HepG2 (cell line): Measurements from ENCODE around the gene CCN2. TPM values are rescaled to one million over a fixed set of nuclear protein-coding genes. Genes with fewer than 3 reads are reported as not detected.
A peak's percentile ranks its signal among the peaks of the same experiment; 100 is the strongest.
"Not testable (repeated sequence)": the region's sequence is repeated elsewhere in the genome, so short reads cannot be mapped to it uniquely, and the experiment has no call there.

Source experiments
- ATAC-seq: fragments of 200-7000 bp; cut with Tn5 transposase; 3 replicates; pipeline ENCODE4 v1.9.1; 2020; ENCODE audit warnings: mild to moderate bottlenecking, moderate library complexity
- BruUV-seq: library from RNA; stranded (reverse); fragments of 400-500 nt; replicated peaks from 2 replicates; lab custom pipeline; 2021; lab: Mats Ljungman, UMichigan
- CTCF ChIA-PET: fragments of 300-600 bp; formaldehyde crosslinking; extraction: SDS; loops from one replicate; lab custom pipeline; 2021; ENCODE audit warnings: low total read pairs, inconsistent platforms, low intra/inter-chr PET ratio; lab: Yijun Ruan, JAX
- POLR2A ChIA-PET: fragments of 350-600 bp; sonication (Branson Sonifier 250); formaldehyde crosslinking; loops from one replicate; lab custom pipeline; 2020; ENCODE audit warnings: antibody characterized with exemption, inconsistent platforms; lab: Yijun Ruan, JAX
- DNase-seq: peaks from one replicate; pipeline ENCODE4 v3.0.0-alpha.2; 2015; ENCODE audit warnings: low spot score
- FAIRE-seq: peaks from 3 replicates; lab custom pipeline; 2011; peaks lifted over from hg19 to GRCh38; lab: Jason Lieb, UNC
- H2AFZ ChIP-seq: one replicate; pipeline ENCODE4 v1.6.1; 2011; ENCODE audit warnings: low read length, inconsistent platforms
- H3K27ac ChIP-seq: fragments of 300-600 bp; 3 replicates; pipeline ENCODE4 v1.8.0; 2011; ENCODE audit warnings: mixed run types, mild to moderate bottlenecking, mixed read lengths, low read length, inconsistent platforms; ENCODE audit not compliant: insufficient read depth; ENCODE audit errors: extremely low read length
- H3K27me3 ChIP-seq, 2 experiments: fragments of 200-600 bp in 1 of 2; 2 replicates in 1 of 2; 3 replicates in 1 of 2; pipeline versions ENCODE4 v1.6.0 to v1.8.0; 2011; ENCODE audit warnings: low read length in 2 of 2, mild to moderate bottlenecking in 2 of 2, moderate library complexity in 2 of 2, inconsistent platforms in 1 of 2; ENCODE audit not compliant: insufficient read depth in 2 of 2, control insufficient read depth in 1 of 2
- H3K36me3 ChIP-seq, 2 experiments: fragments of 200-600 bp in 1 of 2; replicated peaks in 1 of 2; 2 replicates in 1 of 2; 3 replicates in 1 of 2; pipeline versions ENCODE4 v1.5.1 to v1.8.0; 2011; ENCODE audit warnings: low read length in 2 of 2, inconsistent platforms in 1 of 2; ENCODE audit not compliant: insufficient read depth in 2 of 2, control insufficient read depth in 1 of 2
- H3K4me1 ChIP-seq: 2 replicates; pipeline ENCODE4 v1.5.1; 2012; ENCODE audit warnings: low read length, inconsistent platforms; ENCODE audit not compliant: insufficient read depth
- H3K4me2 ChIP-seq: 2 replicates; pipeline ENCODE4 v1.6.0; 2011; ENCODE audit warnings: low read depth, low read length, inconsistent platforms
- H3K4me3 ChIP-seq, 3 experiments: fragments of 200-600 bp in 1 of 3; sonication (generic), shearing (Covaris generic) in 1 of 3; replicated peaks in 1 of 3; 2 replicates each; pipeline ENCODE4 v1.5.1; 2011 to 2016; ENCODE audit warnings: low read length in 3 of 3, inconsistent platforms in 2 of 3, low read depth in 2 of 3, mild to moderate bottlenecking in 2 of 3, control low read depth in 1 of 3, mixed read lengths in 1 of 3; ENCODE audit not compliant: insufficient read depth in 1 of 3
- H3K79me2 ChIP-seq: one replicate; pipeline ENCODE4 v1.6.1; 2011; ENCODE audit warnings: low read length, inconsistent platforms; ENCODE audit not compliant: insufficient read depth
- H3K9ac ChIP-seq: 2 replicates; pipeline ENCODE4 v1.6.0; 2011; ENCODE audit warnings: mild to moderate bottlenecking, low read depth, low read length, inconsistent platforms; ENCODE audit not compliant: insufficient read depth
- H3K9me3 ChIP-seq: 2 replicates; pipeline ENCODE4 v1.5.1; 2012; ENCODE audit warnings: mild to moderate bottlenecking, low read length
- H4K20me1 ChIP-seq: 2 replicates; pipeline ENCODE4 v1.6.0; 2011; ENCODE audit warnings: inconsistent platforms, mild to moderate bottlenecking, low read length, moderate library complexity; ENCODE audit not compliant: insufficient read depth
- FOXA3 ChIP-seq: IDR thresholded peaks from 2 replicates; pipeline ENCODE4 v1.6.1; 2016; ENCODE audit warnings: missing genetic modification reagents, missing compliant biosample characterization
- MEIS2 ChIP-seq: sonication (generic); formaldehyde crosslinking; IDR thresholded peaks from 2 replicates; pipeline ENCODE4 v1.9.0; 2021; ENCODE audit warnings: mild to moderate bottlenecking, missing genetic modification reagents
- NR2F6 ChIP-seq, 2 experiments: IDR thresholded peaks; 2 replicates each; pipeline ENCODE4 v1.6.1; 2016; ENCODE audit warnings: antibody characterized with exemption in 1 of 2, mild to moderate bottlenecking in 1 of 2
- SP140L ChIP-seq: sonication (generic); formaldehyde crosslinking; IDR thresholded peaks from 2 replicates; pipeline ENCODE4 v1.4.0; 2020; ENCODE audit warnings: missing genetic modification reagents, borderline replicate concordance
- TEAD3 ChIP-seq: optimal IDR thresholded peaks from 2 replicates; pipeline ENCODE3; 2016; ENCODE audit warnings: borderline replicate concordance
- ZNF124 ChIP-seq: sonication (generic); formaldehyde crosslinking; IDR thresholded peaks from 2 replicates; pipeline ENCODE4 v1.4.0; 2020; ENCODE audit warnings: missing genetic modification reagents
- ZNF678 ChIP-seq: sonication (generic); formaldehyde crosslinking; IDR thresholded peaks from 2 replicates; pipeline ENCODE4 v1.4.0; 2020; ENCODE audit warnings: mild to moderate bottlenecking, missing genetic modification reagents
- ZSCAN31 ChIP-seq: sonication (generic); formaldehyde crosslinking; IDR thresholded peaks from 2 replicates; pipeline ENCODE4 v1.5.0; 2020; ENCODE audit warnings: low read depth, mild to moderate bottlenecking, missing genetic modification reagents
- WGBS: methylation state at CpG from one replicate; pipeline ENCODE4 v1.1.6; 2017; ENCODE audit warnings: low lambda C conversion rate; 5-methylcytosine and 5-hydroxymethylcytosine counted together
- in situ Hi-C: cut with HindIII; loops from 2 replicates; pipeline ENCODE4 v1.10.0; 2017; ENCODE audit warnings: low pct_unique_long_range_greater_than_20kb; ENCODE audit not compliant: extremely low pct_ligation_motif_present
- intact Hi-C: fragments of 100-400 bp; cut with micrococcal nuclease; formaldehyde crosslinking; loops from one replicate; pipeline ENCODE4 v1.10.0; 2022; ENCODE audit not compliant: unreplicated experiment
- polyA plus RNA-seq, 8 experiments: library from polyadenylated mRNA; depleted of rRNA in 3 of 8; stranded (reverse) in 7 of 8; unstranded in 1 of 8; fragments of >200 nt; fragmentation: Illumina TruSeq in 4 of 8; extraction: Trizol in 4 of 8; gene quantifications; 2 replicates each; pipeline versions ENCODE4 v1.2.1 to v1.2.3, GENCODE V29; 2011 to 2016; ENCODE audit warnings: low read depth in 4 of 8, missing spikeins in 1 of 8, mixed read lengths in 1 of 8; ENCODE audit not compliant: insufficient read depth in 1 of 8
- total RNA-seq, 5 experiments: library from RNA; depleted of rRNA; stranded (reverse); fragments of >200 nt; fragmentation: Illumina TruSeq; extraction: Trizol; gene quantifications; 2 replicates each; pipeline ENCODE4 v1.2.3, GENCODE V29; 2016; ENCODE audit warnings: low read depth in 1 of 5
- TF ChIP-seq, protein P1 (sequence below), 2 experiments: sonication (generic) in 1 of 2; formaldehyde crosslinking in 1 of 2; IDR thresholded peaks; 2 replicates each; pipeline versions ENCODE4 v1.4.0 to v1.6.1; 2018 to 2020; ENCODE audit warnings: missing genetic modification reagents in 2 of 2, borderline replicate concordance in 1 of 2, low read depth in 1 of 2, mild to moderate bottlenecking in 1 of 2, missing biosample characterization in 1 of 2
- TF ChIP-seq, protein P2 (sequence below): sonication (generic); formaldehyde crosslinking; IDR thresholded peaks from 2 replicates; pipeline ENCODE4 v1.5.0; 2020; ENCODE audit warnings: mild to moderate bottlenecking, missing genetic modification reagents, moderate library complexity

Gene CCN2
- total and polyA plus RNA-seq, 2 of the 13 experiments (the other 11 are each of a cell fraction or from before 2014, with no cell fraction given) = 34.7 to 316 TPM

DNA sequence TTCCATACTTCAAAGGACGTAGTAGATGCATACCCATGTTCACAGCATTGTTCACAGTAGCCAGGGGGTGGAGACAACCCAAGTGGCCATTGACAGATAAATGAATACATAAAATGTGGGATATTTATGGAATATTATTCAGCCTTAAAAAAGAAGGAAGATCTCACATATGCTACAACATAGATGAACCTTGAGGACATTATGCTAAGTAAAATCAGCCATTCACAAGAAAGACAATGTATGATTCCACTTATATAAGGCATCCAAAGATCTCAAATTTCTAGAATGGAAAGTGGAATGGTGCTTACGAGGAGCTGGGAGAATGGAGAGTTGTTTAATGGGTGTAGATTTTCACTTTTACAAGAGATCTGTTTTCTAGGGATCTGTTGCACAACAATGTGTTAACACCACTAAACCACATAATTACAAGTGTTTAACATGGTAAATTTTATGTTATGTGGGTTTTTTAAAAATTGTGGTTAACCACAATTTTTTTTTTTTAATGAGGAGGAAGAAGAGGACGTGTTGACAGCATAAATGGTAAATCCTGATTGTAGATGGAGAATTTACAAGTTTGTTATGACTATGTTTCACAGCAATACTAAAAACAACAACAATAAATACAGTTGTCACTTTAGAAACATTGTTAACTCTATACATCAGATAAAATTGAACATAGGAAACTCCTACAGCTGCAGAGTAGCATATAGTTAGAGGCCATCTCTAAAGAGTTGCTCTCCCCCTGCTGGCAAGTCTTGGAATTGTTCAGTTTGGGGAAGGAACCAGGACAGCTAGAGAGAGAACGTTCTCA is 41.6 kb downstream of the CCN2 start (continued):
- TF ChIP-seq ZSCAN31 (CRISPR knock-in tag) (no peak), FOXA3 (CRISPR knock-in tag) (peak; percentile 9; the same call in 1 of the 2 replicates), NR2F6 (IDR thresholded peaks at IDR 0.05) (0 out of 2 replicates have a peak, but pooled peaks have one; percentile 17), NR2F6 (CRISPR knock-in tag; IDR thresholded peaks at IDR 0.05) (no peak), TEAD3 (no peak), SP140L (CRISPR knock-in tag) (0 out of 2 replicates have a peak, but pooled peaks have one; percentile 76), ZNF124 (CRISPR knock-in tag) (peak; percentile 56; the same call in 1 of the 2 replicates), MEIS2 (no peak), ZNF678 (CRISPR knock-in tag) (no peak)
- TF ChIP-seq, protein P1, sequence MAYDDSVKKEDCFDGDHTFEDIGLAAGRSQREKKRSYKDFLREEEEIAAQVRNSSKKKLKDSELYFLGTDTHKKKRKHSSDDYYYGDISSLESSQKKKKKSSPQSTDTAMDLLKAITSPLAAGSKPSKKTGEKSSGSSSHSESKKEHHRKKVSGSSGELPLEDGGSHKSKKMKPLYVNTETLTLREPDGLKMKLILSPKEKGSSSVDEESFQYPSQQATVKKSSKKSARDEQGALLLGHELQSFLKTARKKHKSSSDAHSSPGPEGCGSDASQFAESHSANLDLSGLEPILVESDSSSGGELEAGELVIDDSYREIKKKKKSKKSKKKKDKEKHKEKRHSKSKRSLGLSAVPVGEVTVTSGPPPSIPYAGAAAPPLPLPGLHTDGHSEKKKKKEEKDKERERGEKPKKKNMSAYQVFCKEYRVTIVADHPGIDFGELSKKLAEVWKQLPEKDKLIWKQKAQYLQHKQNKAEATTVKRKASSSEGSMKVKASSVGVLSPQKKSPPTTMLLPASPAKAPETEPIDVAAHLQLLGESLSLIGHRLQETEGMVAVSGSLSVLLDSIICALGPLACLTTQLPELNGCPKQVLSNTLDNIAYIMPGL (CRISPR knock-in tag; IDR thresholded peaks at IDR 0.05; ENCODE audit: borderline replicate concordance in 1 of 2, low read depth in 1 of 2) = 0 out of 4 replicates have a peak, but pooled peaks of 1 of the 2 experiments have one; percentile 26

DNA sequence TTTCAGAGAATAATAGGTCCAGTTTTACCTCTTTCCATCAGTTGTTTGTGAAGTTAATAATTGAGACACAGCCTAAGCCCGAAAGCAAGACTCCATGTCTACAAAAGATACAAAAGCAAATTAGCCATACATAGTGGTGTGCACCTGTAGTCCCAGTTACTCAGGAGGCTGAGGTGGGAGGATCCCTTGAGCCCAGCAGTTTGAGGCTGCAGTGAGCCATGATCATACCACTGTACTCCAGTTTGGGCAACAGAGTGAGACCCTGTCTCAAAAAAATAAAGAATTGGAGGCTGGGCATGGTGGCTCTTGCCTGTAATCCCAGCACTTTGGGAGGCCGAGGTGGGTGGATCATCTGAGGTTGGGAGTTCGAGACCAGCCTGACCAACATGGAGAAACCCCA is 42.4 kb downstream of the CCN2 start:
- H3K4me3 ChIP-seq, ATAC-seq, H2AFZ ChIP-seq, H3K9me3 ChIP-seq, H3K4me1 ChIP-seq, H4K20me1 ChIP-seq, H3K79me2 ChIP-seq, H3K27ac ChIP-seq, H3K4me2 ChIP-seq, BruUV-seq, H3K36me3 ChIP-seq, H3K9ac ChIP-seq, FAIRE-seq, intact Hi-C loops, H3K27me3 ChIP-seq, DNase-seq, in situ Hi-C loops: not testable (repeated sequence)
- POLR2A ChIA-PET = interaction anchor here (1.6 kb wide), 1 partner anchor 12 kb away, joined by 4 read pairs; no protein-coding TSS in a partner anchor
- WGBS = 58% methylated on average over 3 of the region's 3 CpGs
- TF ChIP-seq, protein P2, sequence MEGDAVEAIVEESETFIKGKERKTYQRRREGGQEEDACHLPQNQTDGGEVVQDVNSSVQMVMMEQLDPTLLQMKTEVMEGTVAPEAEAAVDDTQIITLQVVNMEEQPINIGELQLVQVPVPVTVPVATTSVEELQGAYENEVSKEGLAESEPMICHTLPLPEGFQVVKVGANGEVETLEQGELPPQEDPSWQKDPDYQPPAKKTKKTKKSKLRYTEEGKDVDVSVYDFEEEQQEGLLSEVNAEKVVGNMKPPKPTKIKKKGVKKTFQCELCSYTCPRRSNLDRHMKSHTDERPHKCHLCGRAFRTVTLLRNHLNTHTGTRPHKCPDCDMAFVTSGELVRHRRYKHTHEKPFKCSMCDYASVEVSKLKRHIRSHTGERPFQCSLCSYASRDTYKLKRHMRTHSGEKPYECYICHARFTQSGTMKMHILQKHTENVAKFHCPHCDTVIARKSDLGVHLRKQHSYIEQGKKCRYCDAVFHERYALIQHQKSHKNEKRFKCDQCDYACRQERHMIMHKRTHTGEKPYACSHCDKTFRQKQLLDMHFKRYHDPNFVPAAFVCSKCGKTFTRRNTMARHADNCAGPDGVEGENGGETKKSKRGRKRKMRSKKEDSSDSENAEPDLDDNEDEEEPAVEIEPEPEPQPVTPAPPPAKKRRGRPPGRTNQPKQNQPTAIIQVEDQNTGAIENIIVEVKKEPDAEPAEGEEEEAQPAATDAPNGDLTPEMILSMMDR = 0 out of 2 replicates have a peak, but pooled peaks have one; percentile 2
- CTCF ChIA-PET = interaction anchor here (2.8 kb wide), 1 partner anchor 214 kb away, joined by 35 read pairs; no protein-coding TSS in a partner anchor

DNA sequence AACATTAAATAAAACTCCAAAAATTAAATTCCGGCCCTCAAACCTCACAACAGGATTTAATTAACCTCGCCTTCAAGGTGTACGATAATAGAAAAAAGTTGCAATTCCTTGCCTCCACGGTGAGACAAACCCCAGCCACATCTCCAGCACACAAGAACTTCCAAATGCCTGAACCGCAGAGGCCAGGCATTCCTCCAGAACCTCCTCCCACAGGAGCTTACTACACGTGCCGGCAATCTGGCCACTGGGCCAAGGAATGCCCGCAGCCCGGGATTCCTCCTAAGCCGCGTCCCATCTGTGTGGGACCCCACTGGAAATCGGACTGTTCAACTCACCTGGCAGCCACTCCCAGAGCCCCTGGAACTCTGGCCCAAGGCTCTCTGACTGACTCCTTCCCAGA is 47.4 kb downstream of the CCN2 start:
- ATAC-seq, H3K27me3 ChIP-seq, H3K4me2 ChIP-seq, H3K27ac ChIP-seq, H3K9ac ChIP-seq, H3K79me2 ChIP-seq, BruUV-seq, H2AFZ ChIP-seq, FAIRE-seq, H4K20me1 ChIP-seq, intact Hi-C loops, H3K36me3 ChIP-seq, H3K9me3 ChIP-seq, POLR2A ChIA-PET, DNase-seq, H3K4me3 ChIP-seq, CTCF ChIA-PET, in situ Hi-C loops: not testable (repeated sequence)
- H3K4me1 ChIP-seq = peaks cover 11% of the 10 kb centered on the region; the same call in 1 of the 2 replicates
- WGBS = 93% methylated on average over 11 of the region's 12 CpGs
